Measurements from ENCODE around the gene TRAK1. TPM values are rescaled to one million over a fixed set of nuclear protein-coding genes. Genes with fewer than 3 reads are reported as not detected.
A peak's percentile ranks its signal among the peaks of the same experiment; 100 is the strongest.

TRAK1 gene
- total RNA-seq, 1 experiment from 2014 or later, result 16.5 TPM

DNA sequence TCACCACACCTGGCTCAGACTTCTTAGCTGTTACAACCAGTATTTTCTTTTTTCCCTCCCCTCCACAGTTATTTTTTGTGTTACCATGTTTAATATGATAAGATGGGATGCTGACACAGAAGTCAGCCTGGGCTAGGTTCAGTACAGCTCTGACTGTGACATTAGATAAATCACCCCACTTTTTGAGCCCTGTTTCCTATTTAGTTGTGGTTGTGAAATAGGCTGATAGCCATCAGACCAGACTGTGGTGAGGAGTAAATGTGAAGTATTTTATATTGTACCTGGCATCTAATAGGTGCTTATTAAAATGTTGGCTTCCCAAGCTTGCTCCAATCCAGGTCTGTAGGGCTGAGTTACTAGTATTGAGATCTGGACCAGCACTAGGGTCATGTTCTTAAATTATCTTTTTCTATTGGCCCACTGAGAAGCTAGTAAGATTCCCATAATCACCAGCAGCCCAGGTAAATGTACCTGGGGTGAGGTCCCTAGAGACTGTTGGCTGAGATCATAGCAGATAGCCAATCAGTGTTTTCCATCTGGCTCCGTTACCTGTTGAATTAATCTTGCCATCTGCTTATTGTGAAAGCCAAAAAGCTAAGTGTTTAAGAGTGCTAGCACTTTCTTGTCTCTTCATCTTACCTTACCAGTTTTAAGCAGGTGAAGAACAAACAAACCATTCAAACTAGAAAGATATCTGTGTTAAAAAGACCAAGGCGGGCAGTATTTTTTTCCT, 113.9 kb downstream of the TRAK1 start:
- no peak for DNase-seq (ENCODE audit: low read depth)

DNA sequence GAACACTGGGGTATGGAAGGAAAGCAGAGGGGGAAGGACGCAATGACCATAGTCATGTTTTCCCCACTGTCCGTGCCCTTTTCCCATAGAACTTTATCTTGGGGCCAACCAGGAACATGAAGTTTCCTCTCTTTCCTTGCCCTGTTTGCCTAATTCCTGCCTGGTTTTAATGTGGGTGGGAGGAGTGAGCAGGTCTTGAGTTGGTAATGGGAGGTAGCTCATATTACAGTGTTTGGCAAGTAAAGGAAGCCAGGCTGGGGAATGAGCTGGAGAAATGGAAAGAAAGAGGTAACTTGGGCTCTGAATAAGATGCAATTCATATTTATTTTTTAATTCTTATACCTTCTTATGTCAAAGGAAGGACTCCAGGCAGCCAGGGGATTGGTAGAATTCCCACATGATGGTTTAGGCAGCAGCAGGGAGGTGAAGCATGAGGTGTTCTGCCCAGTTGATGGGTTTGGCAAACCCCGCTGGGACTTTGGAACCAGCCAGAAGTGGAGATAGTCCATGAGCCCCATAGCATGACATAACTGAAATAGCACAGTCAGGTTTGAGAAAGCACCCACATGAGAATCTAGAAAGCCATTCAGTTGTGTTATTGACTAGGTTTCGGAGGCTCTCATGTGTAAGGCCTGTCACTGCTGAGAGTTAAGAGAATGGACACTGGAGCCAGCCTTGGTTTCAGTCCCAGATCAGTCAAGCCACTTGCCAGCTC, 114.8 kb downstream of the TRAK1 start:
- no peak for DNase-seq (ENCODE audit: low read depth)

- no peak for DNase-seq (ENCODE audit: low read depth)
These were observed 118.8 kb downstream of the TRAK1 start for GRCh38 chr3:42209917-42210316.

DNA sequence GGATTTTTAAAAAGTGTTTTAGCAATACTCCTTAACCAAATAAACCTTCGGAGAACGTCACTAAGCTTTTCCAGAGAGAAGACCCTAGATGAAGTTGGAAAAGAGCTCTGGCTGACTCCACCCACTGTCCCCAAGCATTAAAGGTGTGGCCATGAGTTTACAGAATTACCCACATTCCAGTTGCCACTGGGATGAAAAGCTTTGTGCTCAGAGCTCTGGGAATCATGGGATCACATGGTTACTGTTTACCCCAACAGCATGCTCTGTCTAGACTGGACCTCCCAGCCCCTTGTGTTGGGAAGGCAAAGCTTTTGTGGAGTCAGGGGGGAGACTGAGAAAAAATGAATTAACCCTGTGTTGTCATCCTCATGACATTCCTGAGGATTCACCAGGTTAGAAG, 119.6 kb downstream of the TRAK1 start:
- DNase-seq (ENCODE audit: low read depth), result no peak

DNA sequence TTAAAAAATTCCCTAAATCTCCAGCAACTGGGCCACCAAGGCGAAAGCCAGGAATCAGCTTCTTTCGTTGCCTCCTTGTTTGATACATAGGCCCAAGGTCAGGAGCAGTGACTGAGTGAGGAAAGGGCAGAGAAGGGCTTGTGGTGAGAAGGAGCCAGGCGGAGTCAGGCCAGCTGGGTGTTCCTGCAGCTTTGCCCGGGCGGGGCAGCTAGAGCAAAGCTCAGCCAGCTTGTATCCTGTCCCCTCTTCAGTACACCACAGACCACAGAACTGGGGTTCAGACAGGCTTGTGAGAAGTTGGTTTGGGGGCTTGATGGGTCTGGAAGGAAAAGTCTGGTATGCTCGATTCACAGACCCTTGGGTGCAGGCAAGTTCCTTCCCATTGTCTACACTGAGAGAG, 122.3 kb downstream of the TRAK1 start:
- no peak for DNase-seq (ENCODE audit: low read depth)

- no peak for DNase-seq (ENCODE audit: low read depth)
These were observed 122.9 kb downstream of the TRAK1 start for GRCh38 chr3:42214064-42214463.

DNA sequence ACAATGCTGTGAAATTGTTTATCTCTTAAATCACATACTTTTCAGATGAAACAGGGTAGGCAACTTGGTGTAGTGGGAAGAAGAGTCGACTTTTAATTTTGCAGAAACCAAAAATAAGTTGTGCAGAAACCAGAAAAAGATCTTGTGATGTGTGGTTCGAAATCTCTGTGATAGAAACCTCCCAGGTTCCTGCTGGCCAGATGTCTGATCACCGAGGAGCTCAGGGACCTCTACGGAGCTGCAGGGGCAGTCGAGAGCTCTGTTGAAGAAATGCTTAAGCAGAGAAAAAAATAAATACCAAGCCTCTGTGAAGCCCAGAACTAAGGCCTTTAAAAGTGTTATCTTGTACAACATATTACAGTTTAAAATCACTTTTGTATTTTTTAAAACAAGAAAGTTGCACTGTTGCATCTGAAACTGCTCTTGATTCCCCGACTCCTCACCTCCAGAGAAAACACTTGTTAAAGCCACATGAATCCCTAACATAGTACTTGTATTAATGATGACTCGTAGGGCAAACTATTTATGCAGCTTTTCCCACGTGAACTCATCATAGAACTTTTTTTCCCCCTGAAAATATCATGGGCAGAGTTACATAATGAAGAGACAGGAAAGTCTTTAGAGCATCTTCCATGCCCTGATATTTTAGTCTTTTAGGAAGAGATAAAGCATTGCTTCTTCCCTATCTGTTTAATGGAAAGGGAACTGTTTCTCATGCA, 123.6 kb downstream of the TRAK1 start:
- DNase-seq (ENCODE audit: low read depth), result peak; percentile 26

DNA sequence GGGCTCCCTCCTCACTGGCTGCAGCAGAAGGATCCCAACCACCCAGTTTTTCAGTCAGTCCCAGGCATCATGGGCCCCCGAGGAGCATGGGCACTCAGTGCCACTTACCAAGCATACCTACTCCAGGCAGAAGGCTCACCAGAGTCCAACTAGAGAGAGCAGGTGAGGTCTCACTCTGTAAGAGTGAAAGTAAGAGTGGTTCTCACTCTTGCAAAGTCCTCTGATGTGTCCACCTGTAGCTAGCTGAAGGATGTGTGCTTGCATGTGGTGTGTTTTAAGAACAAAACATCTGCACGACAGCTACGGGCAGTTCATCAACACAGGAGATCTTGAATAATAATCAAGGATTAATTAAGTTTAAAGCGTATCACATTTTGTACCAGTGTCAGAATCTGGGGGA, 125.1 kb downstream of the TRAK1 start:
- no peak for DNase-seq (ENCODE audit: low read depth)

GRCh38 chr3:42216931-42217333, 125.8 kb downstream of the TRAK1 start:
- DNase-seq (ENCODE audit: low read depth), result peak; percentile 56

GRCh38 chr3:42220436-42221121, 129.4 kb downstream of the TRAK1 start:
- DNase-seq (ENCODE audit: low read depth), result no peak

DNA sequence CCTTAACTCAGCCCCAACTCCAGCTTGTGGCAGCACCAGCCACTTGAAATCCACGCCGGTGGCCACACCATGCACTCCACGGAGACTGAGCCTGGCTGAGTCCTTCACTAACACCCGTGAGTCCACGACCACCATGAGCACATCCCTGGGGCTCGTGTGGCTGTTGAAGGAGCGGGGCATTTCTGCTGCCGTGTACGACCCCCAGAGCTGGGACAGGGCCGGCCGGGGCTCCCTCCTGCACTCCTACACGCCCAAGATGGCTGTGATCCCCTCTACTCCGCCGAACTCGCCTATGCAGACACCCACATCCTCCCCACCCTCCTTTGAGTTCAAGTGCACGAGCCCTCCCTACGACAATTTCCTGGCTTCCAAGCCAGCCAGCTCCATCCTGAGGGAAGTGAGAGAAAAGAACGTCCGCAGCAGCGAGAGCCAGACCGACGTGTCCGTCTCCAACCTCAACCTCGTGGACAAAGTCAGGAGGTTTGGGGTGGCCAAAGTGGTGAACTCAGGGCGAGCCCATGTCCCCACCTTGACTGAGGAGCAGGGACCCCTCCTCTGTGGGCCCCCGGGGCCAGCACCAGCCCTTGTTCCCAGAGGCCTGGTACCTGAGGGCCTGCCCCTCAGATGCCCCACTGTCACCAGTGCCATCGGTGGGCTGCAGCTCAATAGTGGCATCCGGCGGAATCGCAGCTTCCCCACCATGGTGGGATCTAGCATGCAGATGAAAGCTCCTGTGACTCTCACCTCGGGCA, 132.0 kb downstream of the TRAK1 start:
- DNase-seq (ENCODE audit: low read depth), result no peak

- no peak for DNase-seq (ENCODE audit: low read depth)
These were observed 133.0 kb downstream of the TRAK1 start for GRCh38 chr3:42224178-42224577.

GRCh38 chr3:42224658-42225421, 133.7 kb downstream of the TRAK1 start:
- no peak for DNase-seq (ENCODE audit: low read depth)

DNA sequence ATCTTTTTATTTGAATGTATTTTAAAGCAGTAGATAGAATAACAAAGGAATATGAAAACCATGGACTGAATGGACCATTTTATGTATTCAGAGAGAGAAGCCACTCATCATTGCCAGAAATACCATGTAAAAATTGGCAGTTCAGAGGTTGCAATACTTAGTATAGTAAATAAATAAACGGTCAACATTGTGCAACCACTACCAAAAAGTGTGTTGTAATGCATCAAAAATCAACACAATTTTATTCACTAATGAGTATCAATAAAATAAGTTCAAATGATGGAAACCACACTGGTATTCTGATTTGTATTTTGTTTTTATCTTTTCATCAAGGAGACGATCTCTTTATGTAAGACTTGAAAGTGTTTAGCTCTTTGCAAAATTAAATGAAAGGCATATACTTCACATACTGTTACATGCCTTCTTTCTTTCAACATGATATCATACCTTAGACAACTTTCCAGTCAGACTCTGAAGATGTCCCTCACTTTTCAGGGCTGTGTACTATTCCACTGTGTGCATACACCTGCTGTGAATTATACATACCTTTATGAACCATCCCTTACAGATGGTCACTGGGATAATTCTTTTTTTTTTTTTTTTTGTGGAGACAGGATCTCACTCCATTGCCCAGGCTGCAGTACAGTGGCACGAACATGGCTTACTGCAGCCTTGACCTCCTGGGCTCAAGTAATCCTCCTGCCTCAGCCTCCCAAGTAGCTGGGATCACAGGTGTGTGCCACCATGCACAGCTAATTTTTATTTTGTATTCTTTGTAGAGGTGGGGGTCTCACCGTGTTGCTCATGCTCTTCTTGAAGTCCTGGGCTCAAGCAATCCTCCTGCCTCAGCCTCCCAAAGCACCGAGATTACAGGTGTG, 134.6 kb downstream of the TRAK1 start:
- DNase-seq (ENCODE audit: low read depth), result no peak

DNA sequence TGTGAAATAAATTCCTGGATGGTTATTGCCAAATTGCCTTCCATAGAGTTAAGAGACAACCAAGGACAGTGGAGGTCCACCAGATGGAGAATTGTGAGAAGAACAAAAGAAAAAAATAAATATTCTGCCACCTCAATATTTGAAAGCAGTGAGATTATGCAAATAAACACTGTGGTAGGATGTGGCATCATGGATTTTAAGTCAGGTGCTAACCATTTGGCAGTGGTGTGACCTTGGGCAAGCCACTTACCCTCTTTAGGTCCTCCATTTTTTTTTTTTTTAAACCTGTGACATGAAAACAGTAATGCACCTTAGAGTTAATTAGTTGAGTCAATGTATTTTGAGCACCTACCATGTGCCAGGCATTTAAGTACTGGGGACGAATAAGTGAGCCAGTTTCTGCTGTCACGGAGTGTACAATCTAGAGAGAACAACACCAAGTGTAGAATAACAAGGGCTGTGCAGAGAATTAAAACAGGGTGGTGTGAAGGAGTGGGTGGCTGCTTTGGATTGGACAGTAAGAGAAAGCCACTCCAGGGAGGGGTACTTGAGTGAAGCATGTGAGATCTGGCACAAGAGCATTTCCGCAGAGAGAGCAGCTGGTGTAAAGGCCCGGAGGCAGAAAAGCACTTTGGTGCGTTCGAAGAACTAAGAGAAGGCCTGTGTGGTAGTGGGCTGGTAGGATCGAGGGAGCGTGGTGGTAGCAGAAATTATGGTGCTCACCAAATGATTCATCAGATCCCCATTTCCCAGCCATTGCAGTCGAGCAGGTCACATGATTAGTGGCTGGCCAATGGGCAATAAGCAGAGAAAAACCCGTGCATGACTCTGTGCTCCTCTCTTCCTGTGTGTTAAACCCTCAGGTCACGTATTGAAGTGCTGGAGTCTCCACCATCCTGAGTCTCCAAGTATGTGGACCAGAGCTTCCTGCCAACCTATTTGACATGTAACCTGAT, 135.6 kb downstream of the TRAK1 start:
- DNase-seq (ENCODE audit: low read depth), result peak; percentile 73

- DNase-seq (ENCODE audit: low read depth), result peak; percentile 42
These were observed 137.6 kb downstream of the TRAK1 start for GRCh38 chr3:42228796-42229195.

DNA sequence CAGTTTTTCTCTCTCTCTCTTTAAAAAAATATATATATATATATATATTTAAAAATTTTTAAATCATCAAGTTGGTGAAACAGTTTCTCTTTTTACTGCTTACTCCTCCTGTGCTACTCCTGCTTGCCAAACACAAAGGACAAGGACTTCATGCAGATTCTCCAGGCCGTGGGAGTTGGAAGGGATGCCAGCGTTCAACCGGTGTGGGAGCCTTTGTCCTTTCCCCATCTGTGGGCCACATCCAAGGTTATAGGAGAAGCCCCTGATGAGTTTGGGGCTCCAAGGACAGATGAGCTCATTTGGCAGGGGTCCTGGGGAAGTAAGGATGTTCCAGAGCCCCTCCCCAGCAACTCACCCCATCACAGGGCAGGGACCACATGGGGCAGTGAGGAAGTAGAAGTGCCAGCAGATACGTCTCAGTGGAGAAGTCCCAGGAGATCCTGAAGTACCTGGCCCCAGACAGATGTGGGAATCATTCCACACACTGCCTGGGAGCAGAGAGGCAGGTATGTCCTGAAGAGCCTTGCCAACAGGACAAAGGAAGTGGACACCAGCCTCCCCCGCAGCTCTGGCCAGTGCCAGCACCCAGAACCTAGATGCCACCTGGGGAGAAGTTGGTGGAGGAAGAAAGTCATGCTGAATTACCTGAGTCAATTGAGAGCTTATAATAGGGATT, 138.2 kb downstream of the TRAK1 start:
- DNase-seq (ENCODE audit: low read depth), result no peak

Measured in RPMI7951 (cell line).